ENCODE results near the gene CACNA1G. TPM values are rescaled to one million over a fixed set of nuclear protein-coding genes. Genes with fewer than 3 reads are reported as not detected.

The CACNA1G gene
- total and polyA plus RNA-seq, 2 donors (not counting 3 experiments of a cell fraction or from before 2014, with no cell fraction given), result not detected

DNA sequence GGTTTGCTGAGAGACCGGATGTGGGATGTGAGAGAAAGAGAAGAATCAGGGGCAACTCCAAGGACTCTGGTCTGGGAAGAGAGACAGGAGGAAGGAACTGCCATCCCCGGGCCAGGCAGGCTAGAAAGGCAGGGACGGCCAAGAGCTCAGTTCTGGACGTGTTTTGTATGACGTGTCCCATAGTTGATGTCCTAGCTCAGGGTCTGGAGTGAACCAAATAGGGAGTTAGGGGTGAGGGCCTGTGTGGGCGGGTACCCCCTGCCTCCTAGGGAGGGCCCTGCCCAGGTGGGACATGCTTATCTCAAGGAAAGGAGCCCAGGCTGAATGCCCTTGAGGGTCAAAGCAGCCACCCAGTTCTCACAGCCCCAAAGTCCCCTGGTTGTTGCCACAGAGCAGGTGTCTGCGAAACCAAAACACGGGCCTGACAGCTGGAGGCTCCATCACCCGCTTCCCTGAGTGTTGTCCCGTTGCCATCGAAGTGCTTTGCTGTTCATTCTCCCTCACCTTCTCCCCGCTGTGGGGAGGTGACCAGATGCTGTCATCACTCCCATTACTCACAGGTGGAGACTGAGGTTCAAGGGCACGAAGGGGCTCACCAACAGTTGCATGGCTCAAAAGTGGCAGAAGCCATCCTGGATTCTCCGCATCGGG, 81.7 kb downstream of the CACNA1G start:
- FAIRE-seq (no peak), DNase-seq (ENCODE audit: low read depth, low spot score) (no peak)
- Histone ChIP-seq H3K9me3 (replicated peaks; ENCODE audit: control insufficient read depth, insufficient read depth, low read length) (no peaks in the 10 kb centered on the region), H2AFZ (ENCODE audit: low read depth, low read length) (no peak overlapping the region), H3K27me3 (ENCODE audit: control insufficient read depth in 2 of 2, insufficient read depth in 2 of 2, low read length in 2 of 2) (no peaks in the 10 kb centered on the region), H3K4me3 (replicated peaks in 1 of 3; ENCODE audit: insufficient read depth in 1 of 3, low read depth in 1 of 3, low read length in 3 of 3) (no peak overlapping the region), H3K9me1 (replicated peaks; ENCODE audit: control insufficient read depth, extremely low read depth, insufficient read depth, low read length) (no peaks in the 10 kb centered on the region), H4K20me1 (replicated peaks; ENCODE audit: control insufficient read depth, extremely low read depth, insufficient read depth, low read length) (no peaks in the 10 kb centered on the region), H3K9ac (replicated peaks; ENCODE audit: extremely low read depth, insufficient read depth, low read length) (no peak overlapping the region), H3K79me2 (ENCODE audit: control insufficient read depth, insufficient read depth, low read length) (no peaks in the 10 kb centered on the region), H3K27ac (ENCODE audit: insufficient read depth, low read depth, low read length) (no peak overlapping the region), H3K36me3 (ENCODE audit: control insufficient read depth in 2 of 2, extremely low read depth in 1 of 2, insufficient read depth in 2 of 2, low read length in 2 of 2) (no peaks in the 10 kb centered on the region), H3K4me2 (ENCODE audit: insufficient read depth, low read length) (no peak overlapping the region), H3K4me1 (ENCODE audit: control insufficient read depth, extremely low read depth, insufficient read depth, low read length) (peaks cover 37% of the 10 kb centered on the region)
- dilution Hi-C loops (cut with MboI; ENCODE audit: extremely low pct_ligation_motif_present, low sequenced_read_pairs) (no loop called here), intact Hi-C loops (cut with micrococcal nuclease) (no loop called here)
- TF ChIP-seq, protein P1, sequence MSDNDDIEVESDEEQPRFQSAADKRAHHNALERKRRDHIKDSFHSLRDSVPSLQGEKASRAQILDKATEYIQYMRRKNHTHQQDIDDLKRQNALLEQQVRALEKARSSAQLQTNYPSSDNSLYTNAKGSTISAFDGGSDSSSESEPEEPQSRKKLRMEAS (IDR thresholded peaks at IDR 0.05; ENCODE audit: insufficient read depth, insufficient read length), result no peak
- TF ChIP-seq JUN (IDR thresholded peaks at IDR 0.05; ENCODE audit: borderline replicate concordance, insufficient read depth, insufficient read length, low read depth) (no peak), FOS (IDR thresholded peaks at IDR 0.05; ENCODE audit: borderline replicate concordance, insufficient read depth, low read length) (no peak), MYC (IDR thresholded peaks at IDR 0.05; ENCODE audit: low read depth, low read length) (no peak), POLR2AphosphoS5 (IDR thresholded peaks at IDR 0.05; ENCODE audit: insufficient read depth, low read depth, low read length) (no peak), POLR2A (IDR thresholded peaks at IDR 0.05; ENCODE audit: low read depth, low read length) (no peak), EZH2 (IDR thresholded peaks at IDR 0.05; ENCODE audit: borderline replicate concordance, low read depth, low read length, severe bottlenecking) (no peak), GATA2 (IDR thresholded peaks at IDR 0.05; ENCODE audit: insufficient read depth, insufficient read length, low read depth, low read length) (no peak)
- TF ChIP-seq, protein P2, sequence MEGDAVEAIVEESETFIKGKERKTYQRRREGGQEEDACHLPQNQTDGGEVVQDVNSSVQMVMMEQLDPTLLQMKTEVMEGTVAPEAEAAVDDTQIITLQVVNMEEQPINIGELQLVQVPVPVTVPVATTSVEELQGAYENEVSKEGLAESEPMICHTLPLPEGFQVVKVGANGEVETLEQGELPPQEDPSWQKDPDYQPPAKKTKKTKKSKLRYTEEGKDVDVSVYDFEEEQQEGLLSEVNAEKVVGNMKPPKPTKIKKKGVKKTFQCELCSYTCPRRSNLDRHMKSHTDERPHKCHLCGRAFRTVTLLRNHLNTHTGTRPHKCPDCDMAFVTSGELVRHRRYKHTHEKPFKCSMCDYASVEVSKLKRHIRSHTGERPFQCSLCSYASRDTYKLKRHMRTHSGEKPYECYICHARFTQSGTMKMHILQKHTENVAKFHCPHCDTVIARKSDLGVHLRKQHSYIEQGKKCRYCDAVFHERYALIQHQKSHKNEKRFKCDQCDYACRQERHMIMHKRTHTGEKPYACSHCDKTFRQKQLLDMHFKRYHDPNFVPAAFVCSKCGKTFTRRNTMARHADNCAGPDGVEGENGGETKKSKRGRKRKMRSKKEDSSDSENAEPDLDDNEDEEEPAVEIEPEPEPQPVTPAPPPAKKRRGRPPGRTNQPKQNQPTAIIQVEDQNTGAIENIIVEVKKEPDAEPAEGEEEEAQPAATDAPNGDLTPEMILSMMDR (IDR thresholded peaks at IDR 0.05; ENCODE audit: extremely low read depth in 1 of 2, insufficient read depth in 1 of 2, low read depth in 1 of 2, low read length in 2 of 2), result no peak
- ChIA-PET CTCF (interaction anchor here (1.3 to 7.0 kb wide), 9 partner anchors 9 to 141 kb away, joined by 3 to 96 read pairs (median 4); no protein-coding TSS in a partner anchor), POLR2A (no interaction called here)
- no TSS peak for BruUV-seq (replicated peaks)

All from endothelial cell of umbilical vein (primary cell).